ENCODE results near the gene ANKS3.

The ANKS3 gene

GRCh38 chr16:4697848-4698291 is 36.2 kb downstream of the ANKS3 start:
- no peak overlapping the region for H3K27ac Mint-ChIP-seq
- no peak overlapping the region for H3K4me3 Mint-ChIP-seq
- H3K9me3 Mint-ChIP-seq, result no peaks in the 10 kb centered on the region
- H3K36me3 Mint-ChIP-seq (ENCODE audit: low read depth), result peaks cover 18% of the 10 kb centered on the region
- TF ChIP-seq, protein P1, sequence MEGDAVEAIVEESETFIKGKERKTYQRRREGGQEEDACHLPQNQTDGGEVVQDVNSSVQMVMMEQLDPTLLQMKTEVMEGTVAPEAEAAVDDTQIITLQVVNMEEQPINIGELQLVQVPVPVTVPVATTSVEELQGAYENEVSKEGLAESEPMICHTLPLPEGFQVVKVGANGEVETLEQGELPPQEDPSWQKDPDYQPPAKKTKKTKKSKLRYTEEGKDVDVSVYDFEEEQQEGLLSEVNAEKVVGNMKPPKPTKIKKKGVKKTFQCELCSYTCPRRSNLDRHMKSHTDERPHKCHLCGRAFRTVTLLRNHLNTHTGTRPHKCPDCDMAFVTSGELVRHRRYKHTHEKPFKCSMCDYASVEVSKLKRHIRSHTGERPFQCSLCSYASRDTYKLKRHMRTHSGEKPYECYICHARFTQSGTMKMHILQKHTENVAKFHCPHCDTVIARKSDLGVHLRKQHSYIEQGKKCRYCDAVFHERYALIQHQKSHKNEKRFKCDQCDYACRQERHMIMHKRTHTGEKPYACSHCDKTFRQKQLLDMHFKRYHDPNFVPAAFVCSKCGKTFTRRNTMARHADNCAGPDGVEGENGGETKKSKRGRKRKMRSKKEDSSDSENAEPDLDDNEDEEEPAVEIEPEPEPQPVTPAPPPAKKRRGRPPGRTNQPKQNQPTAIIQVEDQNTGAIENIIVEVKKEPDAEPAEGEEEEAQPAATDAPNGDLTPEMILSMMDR (IDR thresholded peaks at IDR 0.05), result no peak
- H3K4me1 Mint-ChIP-seq, result peaks cover 50% of the 10 kb centered on the region
- DNase-seq, result no peak
- H3K27me3 Mint-ChIP-seq (ENCODE audit: low read depth, poor library complexity), result no peaks in the 10 kb centered on the region

DNA sequence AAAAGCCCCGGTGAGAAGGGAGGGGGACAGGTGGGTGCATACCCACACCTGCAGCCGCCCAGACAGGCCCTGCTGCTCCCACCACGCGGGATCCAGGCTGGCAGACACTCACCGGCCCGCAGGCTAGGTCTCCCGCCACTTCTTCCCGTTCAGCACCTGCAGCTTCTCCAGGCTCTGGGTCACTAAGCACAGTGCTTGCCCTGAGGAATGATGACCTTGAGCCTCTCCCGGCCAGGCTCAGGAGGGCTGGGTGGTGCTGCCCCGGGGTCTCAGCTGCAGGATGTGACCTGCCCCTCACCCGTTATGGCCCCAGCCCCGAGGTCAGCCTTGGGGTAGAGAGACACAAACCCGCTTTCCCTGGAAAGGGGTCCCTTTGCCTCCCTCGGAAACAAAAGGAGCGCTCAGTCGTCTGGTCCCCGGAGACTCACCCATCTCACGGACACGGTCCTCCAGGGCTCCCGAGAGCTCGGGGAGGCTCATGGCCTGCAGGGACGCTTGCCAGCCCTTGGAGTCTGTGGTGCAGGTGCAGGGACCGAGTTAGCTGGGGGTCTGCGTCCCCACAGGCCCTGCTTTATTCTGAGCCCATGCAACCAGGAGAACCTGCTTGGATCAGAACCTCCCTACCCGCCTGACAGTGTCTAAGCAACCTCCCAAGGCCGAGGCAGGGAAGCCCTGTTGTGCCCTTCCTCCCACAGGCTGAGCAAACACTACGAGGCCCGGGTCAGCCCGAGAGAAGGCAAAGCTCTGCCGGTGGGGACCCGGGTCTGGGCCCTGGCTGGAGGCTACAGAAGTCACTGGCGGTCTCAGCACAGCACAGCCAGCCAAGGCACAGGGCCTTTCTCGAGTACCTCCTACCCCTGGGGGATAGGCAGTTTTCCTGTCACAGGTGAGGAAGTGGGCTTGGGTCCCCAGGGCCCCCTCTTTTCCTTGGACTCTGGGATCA is 36.9 kb downstream of the ANKS3 start:
- DNase-seq, result no peak
- Mint-ChIP-seq H3K9me3 (no peaks in the 10 kb centered on the region), H3K4me3 (peak overlapping the region; percentile 34), H3K36me3 (ENCODE audit: low read depth) (peaks cover 14% of the 10 kb centered on the region), H3K27ac (peak overlapping the region; percentile 29), H3K4me1 (peaks cover 49% of the 10 kb centered on the region), H3K27me3 (ENCODE audit: low read depth, poor library complexity) (no peaks in the 10 kb centered on the region)
- TF ChIP-seq, protein P1 (IDR thresholded peaks at IDR 0.05), result no peak

- no peak for DNase-seq
- Mint-ChIP-seq H3K4me3 (peak overlapping the region; percentile 34), H3K27me3 (ENCODE audit: low read depth, poor library complexity) (no peaks in the 10 kb centered on the region), H3K27ac (peak overlapping the region; percentile 69), H3K36me3 (ENCODE audit: low read depth) (peaks cover 13% of the 10 kb centered on the region), H3K9me3 (no peaks in the 10 kb centered on the region), H3K4me1 (peaks cover 48% of the 10 kb centered on the region)
- TF ChIP-seq, protein P1 (IDR thresholded peaks at IDR 0.05), result no peak
Measured at GRCh38 chr16:4696172-4696904, 37.7 kb downstream of the ANKS3 start.

GRCh38 chr16:4695473-4696171 is 38.4 kb downstream of the ANKS3 start:
- Mint-ChIP-seq H3K9me3 (no peaks in the 10 kb centered on the region), H3K36me3 (ENCODE audit: low read depth) (peaks cover 13% of the 10 kb centered on the region), H3K4me3 (peak overlapping the region; percentile 86), H3K27ac (peak overlapping the region; percentile 97), H3K27me3 (ENCODE audit: low read depth, poor library complexity) (no peaks in the 10 kb centered on the region), H3K4me1 (peaks cover 52% of the 10 kb centered on the region)
- DNase-seq, result no peak
- TF ChIP-seq, protein P1 (IDR thresholded peaks at IDR 0.05), result no peak

DNA sequence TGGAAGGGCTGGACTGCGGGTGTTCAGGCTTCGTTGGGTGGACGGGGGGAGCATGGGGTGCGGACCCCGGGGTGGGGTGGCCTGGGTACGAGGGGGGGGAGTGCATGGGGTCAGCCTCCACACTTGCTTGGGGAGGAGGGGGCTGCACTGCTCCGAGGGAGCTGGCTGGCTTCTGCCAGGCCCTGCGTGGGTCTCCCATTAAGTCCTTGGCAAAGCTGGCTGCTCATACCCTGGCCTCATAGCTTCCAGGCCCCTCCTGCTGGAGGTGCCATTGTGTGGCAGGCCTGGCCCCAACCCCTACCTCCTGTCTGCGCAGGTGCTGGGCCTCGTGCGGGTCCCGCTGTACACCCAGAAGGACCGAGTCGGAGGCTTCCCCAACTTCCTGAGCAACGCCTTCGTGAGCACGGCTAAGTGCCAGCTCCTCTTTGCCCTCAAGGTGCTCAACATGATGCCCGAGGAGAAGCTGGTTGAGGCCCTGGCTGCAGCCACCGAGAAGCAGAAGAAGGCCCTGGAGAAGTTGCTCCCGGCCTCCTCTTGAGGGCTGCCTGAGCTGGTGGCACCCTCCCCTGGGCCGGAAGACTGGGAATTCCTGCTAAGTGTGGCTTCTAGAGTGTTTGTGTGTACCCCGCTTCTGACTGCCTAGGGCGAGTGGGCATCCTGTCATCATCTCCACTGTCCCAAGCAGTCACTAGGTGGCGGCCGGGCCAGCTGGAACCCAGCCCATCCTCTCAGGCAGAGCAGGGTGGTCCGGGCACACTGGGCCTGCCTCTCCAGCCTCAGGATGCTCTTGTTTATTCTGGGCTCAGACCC is 39.2 kb downstream of the ANKS3 start:
- no peaks in the 10 kb centered on the region for H3K9me3 Mint-ChIP-seq
- peaks cover 12% of the 10 kb centered on the region for H3K36me3 Mint-ChIP-seq (ENCODE audit: low read depth)
- no peaks in the 10 kb centered on the region for H3K27me3 Mint-ChIP-seq (ENCODE audit: low read depth, poor library complexity)
- TF ChIP-seq, protein P1 (IDR thresholded peaks at IDR 0.05), result no peak
- DNase-seq, result no peak
- H3K4me1 Mint-ChIP-seq, result peaks cover 51% of the 10 kb centered on the region
- peak overlapping the region; percentile 86 for H3K4me3 Mint-ChIP-seq
- H3K27ac Mint-ChIP-seq, result peak overlapping the region; percentile 97
